Measurements from ENCODE around the gene ZNF580.

Gene ZNF580

DNA sequence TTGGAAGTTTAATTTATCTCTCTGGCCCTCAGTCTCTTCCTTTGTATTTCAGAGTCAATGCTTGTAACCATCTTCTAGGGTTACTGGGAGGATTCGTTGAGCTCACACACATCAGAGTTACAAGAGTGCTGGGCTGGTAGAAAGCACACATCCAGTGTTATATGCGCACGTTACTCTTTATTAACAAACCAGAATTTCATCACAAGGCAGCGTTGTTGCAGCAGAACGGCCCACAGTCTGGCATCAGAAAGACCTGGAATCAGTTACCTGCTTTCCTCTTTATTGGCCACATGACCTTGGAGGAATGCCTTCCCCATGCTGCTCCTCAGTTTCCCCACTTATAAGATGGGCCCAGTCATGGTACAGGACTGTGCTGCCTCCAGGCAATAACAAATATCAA is 31.5 kb upstream of the ZNF580 start:
- Histone ChIP-seq H3K9me3 (ENCODE audit: control insufficient read depth, insufficient read depth, low read depth, low read length) (no peaks in the 10 kb centered on the region), H3K4me3 (ENCODE audit: low read depth, low read length) (no peak overlapping the region), H3K9ac (ENCODE audit: low read length) (no peak overlapping the region), H3K4me1 (ENCODE audit: control insufficient read depth, insufficient read depth, low read length) (peaks cover 9% of the 10 kb centered on the region), H3K27ac (ENCODE audit: low read depth, low read length) (no peak overlapping the region), H3K36me3 (ENCODE audit: control insufficient read depth, insufficient read depth, low read length) (peaks cover 15% of the 10 kb centered on the region; the same call in 1 of the 2 replicates), H3K27me3 (ENCODE audit: control insufficient read depth, insufficient read depth, low read length) (no peaks in the 10 kb centered on the region)

DNA sequence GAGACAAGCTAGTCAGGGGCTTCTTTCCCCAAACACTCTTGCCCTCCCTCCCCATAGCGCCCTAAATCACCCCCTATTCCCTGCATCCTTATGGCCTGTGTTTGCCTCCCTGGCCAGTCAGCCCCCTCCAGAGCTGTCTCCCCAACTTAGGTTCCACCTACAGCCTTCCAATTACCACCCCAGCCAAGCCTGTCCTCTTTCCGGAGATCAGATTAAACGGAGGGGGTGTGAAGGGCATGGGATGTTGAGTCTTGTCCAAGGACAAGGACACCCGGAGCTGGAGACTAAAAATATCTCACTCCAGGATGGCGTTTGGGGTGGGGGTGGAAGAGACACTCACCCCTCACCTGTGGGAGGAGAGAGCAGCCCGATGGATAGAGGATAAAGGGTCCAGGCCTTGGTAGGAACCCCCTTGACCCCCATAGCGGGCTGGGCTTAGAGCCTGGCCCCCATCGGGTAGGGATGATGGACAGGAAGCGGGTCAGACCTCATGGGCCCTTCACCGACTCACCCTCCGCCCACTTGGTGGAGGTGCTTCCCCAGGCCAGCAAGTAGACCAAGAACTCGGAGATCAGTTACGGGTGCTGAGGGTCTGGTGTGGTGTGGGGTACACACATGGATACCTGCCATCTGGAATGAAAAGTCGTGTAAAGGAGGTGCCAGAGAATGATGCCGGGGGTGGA is 29.4 kb upstream of the ZNF580 start:
- Histone ChIP-seq H3K4me1 (ENCODE audit: control insufficient read depth, insufficient read depth, low read length) (peaks cover 4% of the 10 kb centered on the region), H3K27ac (ENCODE audit: low read depth, low read length) (no peak overlapping the region), H3K36me3 (ENCODE audit: control insufficient read depth, insufficient read depth, low read length) (peaks cover 31% of the 10 kb centered on the region), H3K9ac (ENCODE audit: low read length) (no peak overlapping the region), H3K27me3 (ENCODE audit: control insufficient read depth, insufficient read depth, low read length) (no peaks in the 10 kb centered on the region), H3K4me3 (ENCODE audit: low read depth, low read length) (no peak overlapping the region), H3K9me3 (ENCODE audit: control insufficient read depth, insufficient read depth, low read depth, low read length) (no peaks in the 10 kb centered on the region)

DNA sequence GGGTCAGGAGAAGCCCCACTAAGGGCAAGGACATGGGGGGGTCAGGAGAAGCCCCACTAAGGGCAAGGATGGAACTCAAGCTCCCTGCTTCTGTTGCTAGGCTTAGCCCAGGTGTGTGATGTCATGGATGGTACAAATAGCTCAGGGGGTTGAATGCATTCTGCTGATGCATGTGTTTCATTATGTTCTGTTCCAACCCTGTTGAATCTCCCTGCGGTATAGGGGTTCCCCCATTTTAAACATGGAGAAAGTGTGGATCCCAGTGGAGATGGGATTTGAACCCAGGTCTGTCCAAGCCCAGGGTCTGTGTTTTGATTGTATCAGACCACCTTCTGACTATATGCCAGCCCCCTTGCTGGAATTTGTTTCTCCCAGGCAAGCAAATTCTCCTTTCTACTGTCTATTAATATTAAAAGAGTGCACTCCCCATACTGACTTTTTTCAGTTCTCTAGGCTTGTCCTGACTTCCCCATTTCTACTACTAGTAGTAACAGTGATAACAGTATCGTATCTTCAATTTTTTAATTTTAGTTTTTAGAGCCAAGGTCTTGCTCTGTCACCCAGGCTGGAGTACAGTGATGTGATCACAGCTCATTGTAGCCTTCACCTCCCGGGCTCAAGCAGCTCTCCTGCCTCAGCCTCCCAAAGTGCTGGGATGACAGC is 28.7 kb upstream of the ZNF580 start:
- H3K36me3 ChIP-seq (ENCODE audit: control insufficient read depth, insufficient read depth, low read length), result peaks cover 31% of the 10 kb centered on the region
- no peak overlapping the region for H3K27ac ChIP-seq (ENCODE audit: low read depth, low read length)
- no peaks in the 10 kb centered on the region for H3K4me1 ChIP-seq (ENCODE audit: control insufficient read depth, insufficient read depth, low read length)
- H3K9me3 ChIP-seq (ENCODE audit: control insufficient read depth, insufficient read depth, low read depth, low read length), result no peaks in the 10 kb centered on the region
- H3K9ac ChIP-seq (ENCODE audit: low read length), result no peak overlapping the region
- no peak overlapping the region for H3K4me3 ChIP-seq (ENCODE audit: low read depth, low read length)
- H3K27me3 ChIP-seq (ENCODE audit: control insufficient read depth, insufficient read depth, low read length), result no peaks in the 10 kb centered on the region

DNA sequence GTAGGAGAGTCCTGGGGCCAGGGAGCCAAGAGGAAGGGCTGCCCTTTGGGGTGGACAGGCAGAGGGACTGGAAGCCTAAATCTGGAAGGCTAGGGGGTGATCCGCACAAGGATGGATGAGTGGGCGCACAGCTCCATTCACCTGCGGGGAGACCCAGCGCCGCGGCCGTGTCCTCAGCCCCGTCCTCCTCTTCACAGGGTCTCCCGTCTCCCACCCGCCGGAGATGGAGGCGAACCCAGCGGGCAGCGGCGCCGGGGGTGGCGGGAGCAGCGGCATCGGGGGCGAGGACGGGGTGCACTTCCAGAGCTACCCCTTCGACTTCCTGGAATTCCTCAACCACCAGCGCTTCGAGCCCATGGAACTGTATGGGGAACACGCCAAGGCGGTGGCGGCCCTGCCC is 27.4 kb upstream of the ZNF580 start:
- no peak overlapping the region for H3K4me3 ChIP-seq (ENCODE audit: low read depth, low read length)
- peaks cover 36% of the 10 kb centered on the region for H3K36me3 ChIP-seq (ENCODE audit: control insufficient read depth, insufficient read depth, low read length)
- no peak overlapping the region for H3K9ac ChIP-seq (ENCODE audit: low read length)
- H3K9me3 ChIP-seq (ENCODE audit: control insufficient read depth, insufficient read depth, low read depth, low read length), result no peaks in the 10 kb centered on the region
- H3K27ac ChIP-seq (ENCODE audit: low read depth, low read length), result no peak overlapping the region
- H3K27me3 ChIP-seq (ENCODE audit: control insufficient read depth, insufficient read depth, low read length), result no peaks in the 10 kb centered on the region
- no peaks in the 10 kb centered on the region for H3K4me1 ChIP-seq (ENCODE audit: control insufficient read depth, insufficient read depth, low read length)

DNA sequence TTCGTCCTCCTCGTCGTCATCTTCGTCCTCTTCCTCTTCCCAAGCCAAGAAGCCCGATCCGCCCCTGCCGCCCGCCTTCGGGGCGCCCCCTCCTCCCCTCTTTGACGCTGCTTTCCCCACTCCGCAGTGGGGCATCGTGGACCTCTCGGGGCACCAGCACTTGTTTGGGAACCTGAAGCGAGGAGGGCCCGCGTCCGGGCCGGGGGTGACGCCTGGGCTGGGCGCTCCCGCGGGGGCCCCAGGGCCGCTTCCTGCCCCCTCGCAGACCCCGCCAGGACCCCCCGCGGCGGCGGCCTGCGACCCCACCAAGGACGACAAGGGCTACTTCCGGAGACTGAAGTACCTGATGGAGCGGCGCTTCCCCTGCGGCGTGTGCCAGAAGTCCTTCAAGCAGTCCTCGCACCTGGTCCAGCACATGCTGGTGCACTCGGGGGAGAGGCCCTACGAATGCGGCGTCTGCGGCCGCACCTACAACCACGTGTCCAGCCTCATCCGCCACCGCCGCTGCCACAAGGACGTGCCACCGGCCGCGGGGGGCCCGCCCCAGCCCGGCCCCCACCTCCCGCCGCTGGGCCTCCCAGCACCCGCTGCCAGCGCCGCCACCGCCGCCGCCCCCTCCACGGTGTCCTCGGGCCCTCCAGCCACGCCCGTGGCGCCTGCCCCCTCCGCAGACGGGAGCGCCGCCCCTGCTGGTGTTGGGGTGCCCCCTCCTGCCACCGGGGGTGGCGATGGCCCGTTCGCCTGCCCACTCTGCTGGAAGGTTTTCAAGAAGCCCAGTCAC is 26.7 kb upstream of the ZNF580 start:
- H3K4me3 ChIP-seq (ENCODE audit: low read depth, low read length), result no peak overlapping the region
- H3K36me3 ChIP-seq (ENCODE audit: control insufficient read depth, insufficient read depth, low read length), result peaks cover 34% of the 10 kb centered on the region
- H3K9ac ChIP-seq (ENCODE audit: low read length), result no peak overlapping the region

DNA sequence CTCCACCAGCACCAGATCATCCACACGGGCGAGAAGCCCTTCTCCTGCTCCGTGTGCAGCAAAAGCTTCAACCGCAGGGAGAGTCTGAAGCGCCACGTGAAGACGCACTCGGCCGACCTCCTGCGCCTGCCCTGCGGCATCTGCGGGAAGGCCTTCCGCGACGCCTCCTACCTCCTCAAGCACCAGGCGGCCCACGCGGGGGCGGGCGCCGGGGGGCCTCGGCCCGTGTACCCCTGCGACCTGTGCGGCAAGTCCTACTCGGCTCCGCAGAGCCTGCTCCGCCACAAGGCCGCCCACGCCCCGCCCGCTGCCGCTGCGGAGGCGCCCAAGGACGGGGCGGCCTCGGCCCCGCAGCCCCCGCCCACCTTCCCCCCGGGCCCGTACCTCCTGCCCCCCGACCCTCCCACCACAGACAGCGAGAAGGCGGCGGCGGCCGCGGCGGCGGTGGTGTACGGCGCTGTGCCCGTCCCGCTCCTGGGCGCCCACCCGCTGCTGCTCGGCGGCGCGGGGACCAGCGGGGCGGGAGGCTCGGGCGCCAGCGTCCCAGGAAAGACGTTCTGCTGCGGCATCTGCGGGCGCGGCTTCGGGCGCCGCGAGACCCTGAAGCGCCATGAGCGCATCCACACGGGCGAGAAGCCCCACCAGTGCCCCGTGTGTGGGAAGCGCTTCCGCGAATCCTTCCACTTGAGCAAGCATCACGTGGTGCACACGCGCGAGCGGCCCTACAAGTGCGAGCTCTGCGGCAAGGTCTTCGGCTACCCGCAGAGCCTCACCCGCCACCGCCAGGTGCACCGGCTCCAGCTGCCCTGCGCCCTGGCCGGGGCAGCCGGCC is 25.9 kb upstream of the ZNF580 start:
- peaks cover 26% of the 10 kb centered on the region for H3K36me3 ChIP-seq (ENCODE audit: control insufficient read depth, insufficient read depth, low read length)
- H3K9ac ChIP-seq (ENCODE audit: low read length), result no peak overlapping the region
- H3K27me3 ChIP-seq (ENCODE audit: control insufficient read depth, insufficient read depth, low read length), result no peaks in the 10 kb centered on the region
- no peak overlapping the region for H3K27ac ChIP-seq (ENCODE audit: low read depth, low read length)
- no peak overlapping the region for H3K4me3 ChIP-seq (ENCODE audit: low read depth, low read length)
- no peaks in the 10 kb centered on the region for H3K9me3 ChIP-seq (ENCODE audit: control insufficient read depth, insufficient read depth, low read depth, low read length)
- H3K4me1 ChIP-seq (ENCODE audit: control insufficient read depth, insufficient read depth, low read length), result no peaks in the 10 kb centered on the region

More for the DNA sequence above, 26.7 kb upstream of the ZNF580 start:
- no peak overlapping the region for H3K27ac ChIP-seq (ENCODE audit: low read depth, low read length)
- H3K4me1 ChIP-seq (ENCODE audit: control insufficient read depth, insufficient read depth, low read length), result no peaks in the 10 kb centered on the region
- H3K9me3 ChIP-seq (ENCODE audit: control insufficient read depth, insufficient read depth, low read depth, low read length), result no peaks in the 10 kb centered on the region
- H3K27me3 ChIP-seq (ENCODE audit: control insufficient read depth, insufficient read depth, low read length), result no peaks in the 10 kb centered on the region

DNA sequence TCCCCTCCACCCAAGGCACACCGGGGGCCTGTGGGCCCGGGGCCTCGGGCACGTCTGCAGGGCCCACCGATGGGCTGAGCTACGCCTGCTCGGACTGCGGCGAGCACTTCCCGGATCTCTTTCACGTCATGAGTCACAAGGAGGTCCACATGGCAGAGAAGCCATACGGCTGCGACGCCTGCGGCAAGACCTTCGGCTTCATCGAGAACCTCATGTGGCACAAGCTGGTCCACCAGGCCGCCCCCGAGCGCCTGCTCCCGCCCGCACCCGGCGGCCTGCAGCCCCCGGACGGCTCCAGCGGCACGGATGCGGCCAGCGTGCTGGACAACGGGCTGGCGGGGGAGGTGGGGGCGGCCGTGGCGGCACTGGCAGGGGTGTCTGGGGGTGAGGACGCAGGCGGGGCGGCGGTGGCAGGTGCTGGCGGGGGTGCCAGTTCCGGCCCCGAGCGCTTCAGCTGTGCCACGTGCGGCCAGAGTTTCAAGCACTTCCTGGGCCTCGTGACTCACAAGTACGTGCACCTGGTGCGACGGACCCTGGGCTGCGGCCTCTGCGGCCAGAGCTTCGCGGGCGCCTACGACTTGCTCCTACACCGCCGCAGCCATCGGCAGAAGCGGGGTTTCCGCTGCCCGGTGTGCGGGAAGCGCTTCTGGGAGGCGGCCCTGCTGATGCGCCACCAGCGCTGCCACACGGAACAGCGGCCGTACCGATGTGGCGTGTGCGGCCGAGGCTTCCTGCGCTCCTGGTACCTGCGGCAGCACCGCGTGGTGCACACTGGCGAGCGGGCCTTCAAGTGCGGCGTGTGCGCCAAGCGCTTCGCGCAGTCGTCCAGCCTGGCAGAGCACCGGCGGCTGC is 25.0 kb upstream of the ZNF580 start:
- Histone ChIP-seq H3K27me3 (ENCODE audit: control insufficient read depth, insufficient read depth, low read length) (no peaks in the 10 kb centered on the region), H3K9ac (ENCODE audit: low read length) (no peak overlapping the region), H3K4me1 (ENCODE audit: control insufficient read depth, insufficient read depth, low read length) (no peaks in the 10 kb centered on the region), H3K36me3 (ENCODE audit: control insufficient read depth, insufficient read depth, low read length) (peaks cover 33% of the 10 kb centered on the region), H3K9me3 (ENCODE audit: control insufficient read depth, insufficient read depth, low read depth, low read length) (no peaks in the 10 kb centered on the region), H3K4me3 (ENCODE audit: low read depth, low read length) (no peak overlapping the region), H3K27ac (ENCODE audit: low read depth, low read length) (no peak overlapping the region)

DNA sequence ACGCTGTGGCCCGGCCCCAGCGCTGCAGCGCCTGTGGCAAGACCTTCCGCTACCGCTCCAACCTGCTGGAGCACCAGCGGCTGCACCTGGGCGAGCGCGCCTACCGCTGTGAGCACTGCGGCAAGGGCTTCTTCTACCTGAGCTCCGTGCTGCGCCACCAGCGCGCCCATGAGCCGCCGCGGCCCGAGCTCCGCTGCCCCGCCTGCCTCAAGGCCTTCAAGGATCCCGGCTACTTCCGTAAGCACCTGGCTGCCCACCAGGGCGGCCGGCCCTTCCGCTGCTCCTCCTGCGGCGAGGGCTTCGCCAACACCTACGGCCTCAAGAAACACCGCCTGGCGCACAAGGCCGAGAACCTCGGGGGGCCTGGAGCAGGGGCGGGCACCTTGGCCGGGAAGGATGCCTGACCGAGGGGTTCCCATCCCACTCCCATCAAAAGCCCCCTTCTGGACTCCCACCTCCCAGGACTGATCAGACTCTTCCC is 24.4 kb upstream of the ZNF580 start:
- H3K27ac ChIP-seq (ENCODE audit: low read depth, low read length), result no peak overlapping the region
- no peak overlapping the region for H3K4me3 ChIP-seq (ENCODE audit: low read depth, low read length)
- no peaks in the 10 kb centered on the region for H3K27me3 ChIP-seq (ENCODE audit: control insufficient read depth, insufficient read depth, low read length)
- no peaks in the 10 kb centered on the region for H3K9me3 ChIP-seq (ENCODE audit: control insufficient read depth, insufficient read depth, low read depth, low read length)
- H3K9ac ChIP-seq (ENCODE audit: low read length), result no peak overlapping the region
- no peaks in the 10 kb centered on the region for H3K4me1 ChIP-seq (ENCODE audit: control insufficient read depth, insufficient read depth, low read length)
- peaks cover 39% of the 10 kb centered on the region for H3K36me3 ChIP-seq (ENCODE audit: control insufficient read depth, insufficient read depth, low read length)

DNA sequence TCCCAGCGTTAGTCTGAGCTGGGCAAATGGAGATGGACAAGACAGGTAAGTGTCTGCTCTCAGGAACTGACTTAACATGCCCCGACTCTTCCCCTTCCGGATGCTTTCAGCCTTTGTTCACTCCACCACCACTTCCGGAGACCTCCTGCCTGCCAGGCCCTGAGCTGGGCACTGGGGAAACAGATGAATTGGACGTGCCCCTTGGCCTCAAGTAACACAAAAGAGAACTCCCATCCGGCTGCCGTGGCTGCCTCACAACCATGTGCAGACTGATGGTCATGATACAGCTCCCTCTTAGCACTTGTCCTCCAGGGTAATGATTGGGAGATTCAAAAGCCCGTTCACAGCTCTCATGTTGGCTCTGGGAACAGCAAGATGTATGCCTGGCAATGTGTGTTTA is 23.4 kb upstream of the ZNF580 start:
- Histone ChIP-seq H3K27me3 (ENCODE audit: control insufficient read depth, insufficient read depth, low read length) (no peaks in the 10 kb centered on the region), H3K4me1 (ENCODE audit: control insufficient read depth, insufficient read depth, low read length) (no peaks in the 10 kb centered on the region), H3K27ac (ENCODE audit: low read depth, low read length) (no peak overlapping the region), H3K9me3 (ENCODE audit: control insufficient read depth, insufficient read depth, low read depth, low read length) (no peaks in the 10 kb centered on the region), H3K36me3 (ENCODE audit: control insufficient read depth, insufficient read depth, low read length) (peaks cover 41% of the 10 kb centered on the region), H3K4me3 (ENCODE audit: low read depth, low read length) (no peak overlapping the region), H3K9ac (ENCODE audit: low read length) (no peak overlapping the region)

DNA sequence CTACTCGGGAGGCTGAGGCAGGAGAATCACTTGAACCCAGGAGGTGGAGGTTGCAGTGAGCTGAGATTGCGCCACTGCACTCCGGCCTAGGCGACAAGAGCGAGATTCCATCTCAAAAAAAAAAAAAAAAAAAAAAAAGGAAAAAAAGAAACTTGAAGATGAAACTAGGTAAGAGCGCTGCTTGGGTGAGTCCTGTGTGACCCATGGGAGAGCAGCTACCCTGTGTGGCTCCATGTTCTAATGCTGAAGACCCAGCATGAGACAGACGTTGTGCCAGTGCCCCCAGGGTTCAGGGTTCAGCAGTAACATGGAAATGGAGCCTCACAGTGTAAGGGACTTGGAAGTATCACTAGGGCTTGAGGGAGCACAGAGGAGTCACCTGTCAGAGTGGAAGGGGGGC is 22.4 kb upstream of the ZNF580 start:
- no peaks in the 10 kb centered on the region for H3K4me1 ChIP-seq (ENCODE audit: control insufficient read depth, insufficient read depth, low read length)
- H3K27ac ChIP-seq (ENCODE audit: low read depth, low read length), result no peak overlapping the region
- H3K27me3 ChIP-seq (ENCODE audit: control insufficient read depth, insufficient read depth, low read length), result no peaks in the 10 kb centered on the region
- H3K9me3 ChIP-seq (ENCODE audit: control insufficient read depth, insufficient read depth, low read depth, low read length), result no peaks in the 10 kb centered on the region
- no peak overlapping the region for H3K9ac ChIP-seq (ENCODE audit: low read length)
- peaks cover 42% of the 10 kb centered on the region for H3K36me3 ChIP-seq (ENCODE audit: control insufficient read depth, insufficient read depth, low read length)
- H3K4me3 ChIP-seq (ENCODE audit: low read depth, low read length), result no peak overlapping the region
